Fibroblast of peridontal ligament (primary cell): ENCODE results near the gene COL4A3.
A peak's percentile ranks its signal among the peaks of the same experiment; 100 is the strongest.
"Not testable (repeated sequence)": the region's sequence is repeated elsewhere in the genome, so short reads cannot be mapped to it uniquely, and the experiment has no call there.

Experiments
- DNase-seq: peaks from one replicate; pipeline ENCODE4 v3.0.0-alpha.2; 2010; ENCODE audit errors: extremely low read depth

The COL4A3 gene

DNA sequence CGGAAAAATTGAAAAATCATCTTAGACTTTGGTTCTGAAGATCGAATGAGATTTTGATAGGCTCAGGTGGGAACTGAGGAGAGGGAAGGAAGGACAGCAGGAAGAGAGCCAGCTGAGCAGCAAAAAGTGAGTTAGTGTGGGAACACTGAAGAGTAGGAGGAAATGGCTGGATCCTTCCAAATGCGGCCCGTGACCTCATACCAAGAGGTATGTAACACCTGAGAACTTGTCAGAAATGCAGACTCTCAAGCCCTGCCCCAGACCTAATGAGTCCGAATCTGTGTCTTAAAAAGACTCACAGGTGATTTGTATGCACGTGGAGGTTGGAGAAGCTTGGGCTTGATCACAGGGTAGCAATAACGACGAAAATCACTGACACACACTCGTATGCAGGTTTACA, 42.0 kb downstream of the COL4A3 start:
- no peak for DNase-seq

DNA sequence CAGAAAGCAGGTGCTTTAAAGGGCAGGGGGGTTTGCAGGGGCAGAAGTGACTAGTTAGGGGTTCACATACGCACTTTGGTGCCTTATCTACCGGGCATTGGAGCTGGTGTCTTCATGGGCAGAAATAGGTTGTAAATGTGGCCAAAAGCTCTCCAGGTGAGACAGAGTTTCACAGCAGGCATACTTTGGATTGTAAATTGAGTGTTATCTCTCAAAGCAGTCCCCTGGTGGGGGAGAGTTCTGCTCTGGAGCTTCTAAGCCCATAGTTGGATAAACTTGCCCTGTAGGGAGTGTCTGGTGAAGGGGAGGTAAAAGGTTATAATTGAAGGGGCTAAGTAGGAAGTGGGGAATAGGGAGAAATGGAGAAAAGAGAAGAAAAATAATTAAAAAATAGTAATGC, 43.1 kb downstream of the COL4A3 start:
- DNase-seq = no peak

DNA sequence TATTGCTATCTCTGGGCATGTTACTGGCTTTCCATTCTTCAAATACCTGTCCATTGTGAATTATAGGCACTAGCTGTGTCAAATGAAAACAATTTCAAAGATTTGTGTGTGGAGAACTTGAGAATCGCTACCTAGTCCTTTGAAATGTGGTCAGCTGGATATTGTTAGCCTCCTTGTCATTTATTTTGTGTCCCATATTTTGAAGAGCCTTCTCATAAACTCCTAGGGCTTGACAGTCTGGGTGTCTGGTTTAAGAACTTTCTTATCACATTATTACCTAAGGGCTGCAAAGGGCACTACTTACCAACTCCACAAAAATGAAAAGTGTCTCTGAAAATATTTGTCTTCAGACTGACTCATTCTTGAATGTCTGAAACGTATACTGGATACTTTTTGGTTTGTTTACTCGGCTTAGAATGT, 50.2 kb downstream of the COL4A3 start:
- no peak for DNase-seq

DNA sequence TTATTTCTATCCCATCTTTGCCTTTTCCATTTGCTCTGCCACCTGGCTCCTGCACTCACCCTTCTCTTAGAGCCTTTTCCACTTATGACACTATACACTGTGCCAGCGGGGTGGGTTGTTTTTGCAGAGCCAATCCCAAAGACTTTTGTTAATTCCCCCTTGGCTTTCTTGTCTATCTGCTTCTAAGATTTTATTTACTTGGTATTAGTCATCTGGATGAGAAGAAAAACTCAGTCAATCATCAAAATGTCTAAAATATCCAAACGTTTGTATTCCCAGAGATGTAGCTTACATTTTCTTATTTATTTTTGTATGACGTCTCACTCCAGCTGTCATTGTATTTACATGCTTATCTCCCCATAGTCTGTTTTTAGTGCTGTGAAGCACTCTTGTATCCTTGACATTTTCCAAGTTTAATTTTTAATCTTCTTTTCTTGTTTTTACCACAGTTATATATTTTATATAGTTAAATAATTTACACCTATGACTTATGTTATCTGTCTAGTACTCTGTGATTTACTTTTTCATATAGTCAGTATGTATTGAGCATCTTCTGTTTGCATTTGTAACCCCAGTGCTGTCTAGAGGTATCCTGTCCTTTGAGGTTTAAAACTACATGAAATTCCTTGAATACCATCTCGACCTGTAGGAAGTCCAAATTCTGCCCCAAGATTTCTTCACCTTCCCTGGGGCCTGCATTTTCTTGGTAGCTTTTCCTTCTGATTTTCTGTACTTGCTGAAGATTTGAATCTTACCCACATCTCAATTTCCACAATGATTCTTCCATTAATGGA, 55.1 kb downstream of the COL4A3 start:
- DNase-seq = no peak

DNA sequence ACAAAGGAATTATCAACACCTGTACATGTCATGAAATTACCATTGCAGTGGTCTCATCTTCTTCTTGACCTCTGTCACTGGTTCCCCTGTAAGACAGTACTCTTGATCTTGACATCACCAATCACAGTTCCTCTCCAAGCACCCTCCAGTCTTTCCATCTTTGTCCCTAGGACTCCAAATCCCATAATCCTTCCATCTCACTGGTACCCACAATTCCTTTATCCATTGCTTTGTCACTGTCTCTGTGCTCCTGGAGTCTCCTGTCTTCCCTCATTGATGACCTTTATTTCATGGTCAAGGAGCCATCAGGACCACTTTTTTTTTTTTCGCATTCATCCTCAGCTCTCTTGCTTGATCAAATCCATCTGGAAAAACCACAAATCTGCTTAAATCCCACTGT, 56.7 kb downstream of the COL4A3 start:
- no peak for DNase-seq

DNA sequence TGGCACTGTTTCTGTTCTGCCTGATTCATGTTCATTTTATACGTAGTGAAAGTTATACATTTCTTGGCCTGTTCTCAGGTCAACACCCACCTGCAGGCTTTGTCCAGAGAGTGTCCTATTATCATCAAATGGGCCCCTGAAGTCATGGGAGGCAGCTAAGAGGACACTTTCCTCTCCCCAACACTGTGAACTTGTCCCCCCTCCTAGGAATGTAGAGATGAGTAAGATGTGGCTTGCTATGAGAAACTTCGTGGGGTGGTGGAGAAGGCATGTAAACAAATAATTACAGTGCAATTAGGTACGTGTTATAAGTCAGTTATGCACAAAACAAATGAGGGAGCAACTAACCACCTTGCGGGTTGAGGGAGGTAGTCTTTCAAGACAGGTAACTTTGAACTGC, 57.9 kb downstream of the COL4A3 start:
- DNase-seq = no peak

DNA sequence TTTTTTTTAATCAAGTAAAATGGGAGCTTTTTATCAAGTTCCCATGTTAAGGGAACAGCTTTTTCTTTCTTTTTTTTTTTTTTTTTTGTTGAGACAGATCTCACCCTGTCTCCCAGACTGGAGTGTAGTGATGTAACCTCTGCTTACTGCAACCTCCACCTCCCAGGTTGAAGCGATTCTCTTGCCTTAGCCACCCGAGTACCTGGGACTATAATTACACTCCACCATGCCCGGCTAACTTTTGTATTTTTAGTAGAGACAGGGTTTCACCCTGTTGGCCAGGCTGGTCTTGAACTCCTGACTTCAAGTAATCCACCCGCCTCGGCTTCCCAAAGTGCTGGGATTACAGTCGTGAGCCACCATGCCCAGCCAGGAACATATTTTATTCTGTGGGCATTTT, 61.2 kb downstream of the COL4A3 start:
- not testable (repeated sequence) for DNase-seq

DNA sequence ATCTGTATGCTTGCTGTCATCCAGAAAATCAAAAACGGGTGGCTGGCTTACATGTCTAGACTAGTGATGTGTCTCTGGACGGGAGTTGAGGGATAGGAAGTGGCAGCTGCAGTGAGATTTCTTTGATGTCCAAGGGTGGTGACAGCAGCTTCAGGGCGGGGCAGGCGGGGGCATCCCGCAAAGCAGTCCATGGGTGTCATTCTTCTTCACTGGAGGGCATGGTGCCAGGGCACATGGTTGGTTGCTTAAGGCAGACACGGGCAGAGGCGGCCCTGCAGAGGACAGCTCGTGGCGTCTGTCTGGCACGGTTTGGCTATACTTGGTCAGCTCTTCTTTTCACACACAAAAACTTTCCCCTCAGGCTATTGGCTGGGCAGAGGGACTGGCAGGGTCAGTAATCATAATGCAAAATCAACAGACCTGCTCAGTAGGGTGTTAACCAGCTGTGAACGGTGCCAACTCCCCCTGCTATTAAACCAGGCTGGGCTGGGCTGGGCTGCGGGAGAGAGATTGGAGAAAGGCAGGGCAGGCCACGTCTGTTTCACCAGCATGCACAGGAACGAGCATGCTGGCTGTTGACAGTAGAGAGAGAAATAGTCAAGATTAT, 63.7 kb downstream of the COL4A3 start:
- DNase-seq = no peak

DNA sequence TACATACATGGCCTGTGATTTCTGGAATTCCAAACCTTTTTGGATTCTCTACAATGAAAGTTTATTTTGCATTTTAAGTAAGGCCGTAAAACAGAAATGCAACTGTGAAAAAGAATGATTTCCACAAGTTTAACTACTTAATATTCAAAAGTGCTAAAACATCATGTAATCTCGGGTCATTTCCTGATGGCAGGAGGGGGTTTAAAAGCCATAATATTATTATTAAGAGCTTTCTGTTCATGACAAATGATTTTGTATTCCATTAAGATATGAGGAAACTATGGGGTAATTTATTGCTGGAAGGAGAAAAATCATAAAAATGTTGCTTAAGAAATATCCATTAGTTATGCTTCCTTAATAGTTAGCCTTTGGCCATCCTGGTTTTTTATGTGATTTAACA, 65.7 kb downstream of the COL4A3 start:
- no peak for DNase-seq

DNA sequence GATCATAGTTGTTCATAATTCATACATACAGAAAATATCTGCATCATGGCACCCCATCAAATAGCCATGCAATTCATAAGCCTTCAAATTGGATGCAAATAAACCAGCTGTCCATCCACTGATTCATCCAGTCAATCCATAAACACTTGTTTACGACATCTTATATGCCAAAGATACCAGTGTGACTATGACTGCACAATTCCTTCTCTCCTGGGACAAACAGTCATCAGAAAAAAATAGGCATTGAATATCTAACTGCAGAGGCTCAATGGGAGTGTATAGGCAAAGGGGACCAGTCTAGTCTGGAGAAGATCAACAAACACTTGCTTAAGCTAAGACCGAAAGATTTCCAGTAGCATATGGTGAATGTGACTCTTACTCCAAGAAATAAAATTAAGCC, 70.0 kb downstream of the COL4A3 start:
- DNase-seq = no peak

DNA sequence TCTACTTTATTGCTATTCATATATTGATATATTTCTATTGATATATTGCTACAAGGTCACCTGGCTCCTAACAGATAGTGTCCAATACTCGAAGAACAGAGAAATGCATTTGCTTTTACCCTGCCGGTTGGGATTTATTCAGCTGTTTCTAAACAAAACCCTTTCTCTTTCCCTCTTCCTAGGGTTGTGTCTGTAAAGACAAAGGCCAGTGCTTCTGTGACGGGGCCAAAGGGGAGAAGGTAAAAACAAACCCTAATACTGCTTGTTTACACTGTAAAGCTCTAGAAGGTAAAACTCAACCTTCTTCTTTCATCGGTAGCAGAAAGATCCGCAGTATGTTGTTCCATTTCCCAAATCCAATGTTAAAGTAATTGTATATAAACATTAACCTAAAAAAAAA, 73.4 kb downstream of the COL4A3 start:
- no peak for DNase-seq

DNA sequence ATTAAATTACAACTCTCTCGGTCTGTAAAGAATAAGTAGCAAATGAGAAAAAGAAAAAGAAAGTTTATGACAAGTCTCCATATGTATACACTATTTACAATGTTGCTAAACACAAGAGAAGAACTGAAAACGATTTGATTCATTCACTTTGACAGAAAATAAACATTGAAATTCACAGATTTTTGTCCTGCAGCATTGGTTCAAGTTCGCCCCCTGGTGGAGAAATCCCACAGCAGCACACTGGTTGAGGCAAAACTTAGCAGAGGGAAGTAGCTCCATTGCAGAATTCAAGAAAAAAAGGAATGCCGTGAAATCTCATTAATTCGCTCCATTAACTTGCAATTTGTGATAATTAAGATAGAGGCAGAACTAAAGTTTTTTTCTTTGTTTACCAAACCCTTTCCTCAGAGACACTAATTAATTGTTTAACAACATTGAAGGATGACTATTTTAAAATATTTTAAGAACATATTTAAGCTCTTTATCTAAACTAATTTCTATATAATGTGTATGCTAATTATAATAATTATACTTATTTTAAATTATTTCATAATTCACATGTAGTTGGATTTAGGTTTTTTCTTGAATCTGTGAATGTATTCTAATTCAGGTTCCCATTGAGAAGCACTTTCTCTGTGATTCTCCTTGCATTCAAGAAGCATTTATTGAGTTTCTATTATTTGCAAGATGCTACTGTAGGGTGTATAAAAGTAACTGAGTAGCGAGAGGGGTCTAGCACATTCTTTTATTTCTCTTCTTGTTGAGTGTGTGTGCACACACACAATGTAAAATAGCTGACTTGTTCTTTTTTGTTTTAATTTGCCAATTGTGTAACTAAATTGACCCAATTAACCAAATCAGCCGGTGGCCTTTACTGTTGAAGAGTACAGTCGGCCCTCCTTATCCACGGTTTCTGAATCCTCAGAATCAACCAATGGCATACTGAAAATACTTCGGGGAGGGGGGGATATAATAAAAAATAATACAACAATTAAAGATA, 74.1 kb downstream of the COL4A3 start:
- DNase-seq = peak; percentile 79

DNA sequence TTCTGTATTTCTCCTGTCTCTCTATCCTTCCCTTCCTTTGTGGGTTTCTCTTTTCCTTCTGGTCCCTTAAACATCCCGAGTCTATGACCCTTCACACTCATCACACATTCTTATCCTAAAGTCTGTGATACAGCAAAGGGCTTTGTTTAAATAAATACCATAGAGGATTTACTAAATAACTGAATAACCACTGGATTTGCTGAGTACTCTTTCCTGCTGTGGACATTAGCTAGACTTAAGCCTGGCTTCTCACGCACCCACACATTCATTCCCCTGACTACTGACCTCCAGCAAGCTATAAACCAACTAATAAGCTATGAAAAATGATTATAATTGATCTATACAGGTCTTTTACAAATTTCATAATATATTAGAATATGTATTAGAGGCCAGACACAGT, 76.6 kb downstream of the COL4A3 start:
- DNase-seq = no peak

DNA sequence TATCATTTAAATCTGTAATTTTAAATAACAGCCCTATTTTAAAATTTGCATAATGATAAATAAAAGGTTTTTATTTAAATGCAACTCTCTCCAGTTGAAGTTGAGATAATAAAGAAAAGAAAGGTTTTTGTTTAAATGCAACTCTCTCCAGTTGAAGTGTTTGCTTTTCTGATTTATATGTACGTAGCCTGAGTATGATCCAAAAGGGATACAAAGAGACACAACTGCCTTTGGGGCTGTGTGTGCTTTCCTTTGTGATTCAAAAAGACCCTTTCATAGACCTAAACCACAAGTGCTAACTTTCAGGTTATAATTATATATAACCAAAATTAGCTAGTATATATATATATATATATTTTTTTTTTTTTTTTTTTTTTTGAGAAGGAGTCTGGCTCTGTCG, 84.5 kb downstream of the COL4A3 start:
- DNase-seq = no peak

DNA sequence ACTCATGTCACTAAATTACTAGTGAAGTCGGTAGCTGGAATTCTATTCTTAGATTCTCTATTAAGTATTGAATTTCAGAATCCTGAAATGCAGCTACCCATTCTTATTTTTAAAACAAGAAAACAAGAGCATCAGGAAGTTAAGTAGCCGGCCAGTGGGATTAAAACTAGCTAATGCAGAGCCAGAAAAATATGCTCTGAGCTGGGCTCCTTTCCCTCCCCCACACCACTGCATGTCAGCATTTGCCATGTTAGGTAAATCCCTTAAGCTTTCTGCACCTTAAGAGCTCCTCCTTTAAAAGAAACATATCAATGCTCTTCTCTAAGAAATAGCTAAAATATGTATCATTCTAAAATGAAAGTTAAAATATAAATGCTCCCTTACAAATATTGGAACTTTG, 88.4 kb downstream of the COL4A3 start:
- no peak for DNase-seq

DNA sequence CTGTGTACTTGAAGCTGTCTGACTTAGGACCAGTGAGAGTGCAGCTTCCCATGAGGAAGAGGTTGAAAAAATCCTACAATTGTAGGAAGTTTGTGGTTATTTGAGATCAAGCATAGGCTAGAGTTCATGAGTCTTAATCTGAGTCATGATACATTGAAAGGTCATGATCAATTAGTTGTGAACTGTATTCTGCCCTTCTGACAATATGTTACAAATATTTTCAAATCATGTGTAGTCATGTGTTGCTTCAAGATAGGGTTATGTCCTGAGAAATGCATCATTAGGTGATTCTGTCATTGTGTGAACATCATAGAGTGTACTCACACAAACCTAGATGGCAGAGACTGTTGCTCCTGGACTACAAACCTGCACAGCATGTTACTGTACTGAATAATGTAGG, 92.2 kb downstream of the COL4A3 start:
- no peak for DNase-seq

DNA sequence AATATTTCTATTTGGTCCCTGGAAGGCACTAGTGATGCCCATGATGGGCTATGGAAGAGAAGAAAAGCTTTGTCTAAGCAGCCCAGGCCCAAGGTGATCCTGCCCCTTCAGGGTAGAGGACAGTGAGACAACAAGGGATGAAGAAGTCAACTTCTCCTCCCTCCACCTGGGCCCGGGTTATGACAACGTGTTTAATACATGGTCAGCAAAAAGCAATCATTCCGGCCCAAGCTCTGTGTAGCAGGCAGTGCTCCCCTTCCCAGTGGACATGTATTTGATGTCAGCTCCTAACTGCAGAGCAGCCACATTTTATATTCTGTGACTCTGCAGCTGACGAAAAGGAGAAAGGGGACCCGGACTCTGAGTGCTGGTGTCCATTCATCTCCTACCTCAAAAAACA, 93.4 kb downstream of the COL4A3 start:
- no peak for DNase-seq

DNA sequence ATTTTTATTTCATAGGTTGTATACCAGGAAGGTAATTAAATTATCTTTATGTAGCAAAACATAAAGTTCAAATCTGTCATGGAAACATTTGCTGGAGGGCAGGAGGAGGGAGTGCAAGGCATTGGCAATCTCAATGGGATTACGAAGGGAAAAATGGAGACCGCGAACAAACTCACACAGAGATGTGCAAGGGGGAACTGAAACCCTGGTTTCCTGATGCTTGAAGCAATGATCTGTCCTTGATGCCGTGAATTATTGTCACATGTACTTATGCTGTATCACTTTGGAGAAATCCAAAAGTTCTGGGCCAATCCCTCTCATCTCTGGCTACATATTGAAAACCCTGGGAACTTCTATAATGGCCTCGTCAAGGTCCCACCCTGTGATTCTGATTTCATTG, 95.6 kb downstream of the COL4A3 start:
- DNase-seq = no peak

DNA sequence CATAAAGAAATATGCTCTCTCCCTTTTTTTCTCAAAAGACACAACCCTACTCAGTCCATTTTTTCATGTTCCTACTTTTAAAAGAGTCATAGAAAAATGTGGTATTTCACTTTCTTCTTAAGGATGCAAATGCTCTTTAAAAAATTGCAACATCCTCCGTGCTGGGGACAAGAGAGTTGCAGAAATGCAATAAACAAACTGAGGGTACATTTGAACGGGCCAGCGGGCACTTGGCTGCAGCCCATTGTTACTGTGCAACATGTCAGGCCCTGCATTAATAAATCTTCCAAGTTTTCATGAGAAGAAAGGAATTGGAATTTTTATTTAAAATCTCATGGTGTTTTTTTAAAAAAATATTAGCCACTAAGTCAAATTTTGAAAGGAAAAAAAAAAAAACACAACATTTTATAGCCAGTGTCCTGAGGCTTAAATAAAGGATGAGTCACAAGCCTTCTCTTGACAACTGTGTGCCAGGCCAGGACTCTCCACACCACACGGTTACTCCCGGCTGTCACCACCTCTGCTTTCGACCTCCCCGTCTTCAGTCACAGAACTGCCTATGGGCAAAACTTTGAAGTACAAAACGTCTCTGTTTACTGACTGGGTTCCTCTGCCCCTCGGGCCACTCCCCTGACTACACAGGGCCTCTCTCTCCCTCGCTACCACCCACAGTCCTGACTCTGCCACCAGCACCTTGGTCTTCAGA, 103.1 kb downstream of the COL4A3 start:
- DNase-seq = no peak

DNA sequence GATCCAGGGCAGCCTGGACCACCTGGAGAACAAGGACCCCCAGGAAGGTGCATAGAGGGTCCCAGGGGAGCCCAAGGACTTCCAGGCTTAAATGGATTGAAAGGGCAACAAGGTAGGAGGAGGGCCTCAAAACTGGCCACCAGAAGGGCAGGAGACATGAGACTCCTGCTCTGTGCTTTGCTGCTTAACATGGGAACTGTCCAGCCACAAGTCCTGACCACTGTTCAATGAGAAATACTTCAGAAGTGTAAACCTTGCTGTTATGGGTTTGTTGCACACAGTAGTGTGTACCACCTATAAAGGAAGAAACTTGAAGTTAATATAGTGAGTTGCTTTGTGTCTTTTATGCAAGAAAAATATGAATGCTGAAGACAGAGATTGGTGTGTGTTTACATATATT, 116.5 kb downstream of the COL4A3 start:
- DNase-seq = no peak

DNA sequence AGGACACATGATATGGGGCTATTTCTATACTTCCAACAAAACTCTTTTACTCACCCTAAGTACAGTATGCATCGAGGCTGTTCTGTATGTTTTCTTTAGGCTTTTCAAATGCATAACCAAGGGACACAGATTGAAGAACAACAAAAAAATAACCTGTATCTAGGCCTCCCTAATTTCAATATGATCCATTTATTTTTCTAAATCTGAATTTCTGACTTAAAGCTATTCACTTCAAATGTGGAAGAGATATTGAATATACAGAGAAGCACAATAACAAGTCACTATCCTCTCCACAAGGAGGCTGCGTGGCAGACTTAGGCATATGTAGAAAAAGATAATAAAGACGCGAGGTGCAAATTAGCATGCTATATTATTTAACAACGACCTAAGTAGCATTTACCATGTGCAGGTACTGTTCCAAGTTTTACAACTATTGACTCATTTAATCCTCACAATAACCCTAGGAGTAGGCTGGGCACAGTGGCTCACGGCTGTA, 121.4 kb downstream of the COL4A3 start:
- no peak for DNase-seq

DNA sequence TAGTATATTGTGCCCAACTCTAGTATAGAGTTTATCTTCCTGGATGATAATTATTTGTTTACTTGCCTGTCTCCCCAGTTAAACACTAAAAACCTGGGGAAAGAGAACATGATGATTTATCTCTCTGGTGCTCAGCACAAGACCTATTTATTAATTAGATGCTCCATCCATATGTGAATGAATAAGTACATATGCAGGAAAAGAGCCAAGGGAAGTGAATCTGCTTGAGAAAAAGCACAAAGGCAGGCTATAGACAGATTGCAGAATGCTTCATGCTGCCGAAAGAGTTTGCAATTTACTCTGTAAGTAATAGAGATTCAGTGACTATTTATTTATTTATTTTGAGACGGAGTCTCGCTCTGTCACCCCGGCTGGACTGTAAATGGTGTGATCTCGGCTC, 123.3 kb downstream of the COL4A3 start:
- no peak for DNase-seq
